ENCODE measurements around the gene SERPINB6. TPM values are rescaled to one million over a fixed set of nuclear protein-coding genes. Genes with fewer than 3 reads are reported as not detected.

The SERPINB6 gene
- total RNA-seq, 4 donors from 2014 or later, result 76.6 to 95.7 (median 84.4) TPM

- intact Hi-C loops (cut with DNase I), result no loop called here
- TF ChIP-seq POLR2A (IDR thresholded peaks at IDR 0.05), result no peak
- TF ChIP-seq, protein P1, sequence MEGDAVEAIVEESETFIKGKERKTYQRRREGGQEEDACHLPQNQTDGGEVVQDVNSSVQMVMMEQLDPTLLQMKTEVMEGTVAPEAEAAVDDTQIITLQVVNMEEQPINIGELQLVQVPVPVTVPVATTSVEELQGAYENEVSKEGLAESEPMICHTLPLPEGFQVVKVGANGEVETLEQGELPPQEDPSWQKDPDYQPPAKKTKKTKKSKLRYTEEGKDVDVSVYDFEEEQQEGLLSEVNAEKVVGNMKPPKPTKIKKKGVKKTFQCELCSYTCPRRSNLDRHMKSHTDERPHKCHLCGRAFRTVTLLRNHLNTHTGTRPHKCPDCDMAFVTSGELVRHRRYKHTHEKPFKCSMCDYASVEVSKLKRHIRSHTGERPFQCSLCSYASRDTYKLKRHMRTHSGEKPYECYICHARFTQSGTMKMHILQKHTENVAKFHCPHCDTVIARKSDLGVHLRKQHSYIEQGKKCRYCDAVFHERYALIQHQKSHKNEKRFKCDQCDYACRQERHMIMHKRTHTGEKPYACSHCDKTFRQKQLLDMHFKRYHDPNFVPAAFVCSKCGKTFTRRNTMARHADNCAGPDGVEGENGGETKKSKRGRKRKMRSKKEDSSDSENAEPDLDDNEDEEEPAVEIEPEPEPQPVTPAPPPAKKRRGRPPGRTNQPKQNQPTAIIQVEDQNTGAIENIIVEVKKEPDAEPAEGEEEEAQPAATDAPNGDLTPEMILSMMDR (IDR thresholded peaks at IDR 0.05), result no peak
- peaks cover 21 to 78% (median 24%) of the 10 kb centered on the region in 3 donors for H3K4me1 ChIP-seq
- H3K36me3 ChIP-seq, result peaks cover 0 to 4% (median 0%) of the 10 kb centered on the region in 3 donors
- H3K27ac ChIP-seq, result peak overlapping the region in 1 of 4 donors; percentile 72
- no peak overlapping the region for H3K4me3 ChIP-seq
- WGBS, 2 donors, result 84 to 94% methylated on average over 8 of the region's 8 CpGs
- no peaks in the 10 kb centered on the region for H3K27me3 ChIP-seq
- DNase-seq, result no peak
- no peaks in the 10 kb centered on the region for H3K9me3 ChIP-seq
Observed at GRCh38 chr6:2963756-2964155, 7.6 kb downstream of the SERPINB6 start.

DNA sequence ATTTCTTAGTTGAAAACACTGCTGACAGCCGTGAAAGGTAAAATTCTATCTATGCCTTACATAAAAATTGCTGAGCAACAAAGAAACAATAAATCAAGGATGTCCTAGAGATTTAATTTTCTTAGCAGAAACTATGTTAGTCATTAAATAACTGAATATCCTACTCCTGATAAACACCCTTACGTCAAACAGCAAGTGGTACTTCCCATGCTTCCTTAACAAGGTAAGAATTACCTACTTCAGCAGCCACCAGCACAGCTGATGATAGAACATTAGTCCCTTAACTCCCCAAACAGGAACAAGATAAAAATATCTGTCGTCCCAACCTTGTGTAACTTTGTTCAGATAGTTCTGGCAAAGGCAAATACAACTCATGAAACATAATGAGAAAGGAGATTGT is 8.7 kb downstream of the SERPINB6 start:
- intact Hi-C loops (cut with DNase I), result no loop called here
- peaks cover 0 to 4% (median 0%) of the 10 kb centered on the region in 3 donors for H3K36me3 ChIP-seq
- H3K27ac ChIP-seq, result peak overlapping the region; percentile 29 to 72 (median 50)
- WGBS, 2 donors, result 72 to 83% methylated on average over 3 of the region's 3 CpGs
- TF ChIP-seq, protein P1 (IDR thresholded peaks at IDR 0.05), result no peak
- no peak for TF ChIP-seq POLR2A (IDR thresholded peaks at IDR 0.05)
- H3K4me1 ChIP-seq, result peaks cover 27 to 82% (median 31%) of the 10 kb centered on the region in 3 donors
- no peak for DNase-seq
- no peak overlapping the region for H3K4me3 ChIP-seq
- no peaks in the 10 kb centered on the region for H3K27me3 ChIP-seq
- H3K9me3 ChIP-seq, result no peaks in the 10 kb centered on the region

GRCh38 chr6:2962004-2962403 is 9.4 kb downstream of the SERPINB6 start:
- 69 to 77% methylated on average over 7 to 9 of the region's 9 CpGs for WGBS, 2 donors
- H3K27ac ChIP-seq, result peak overlapping the region; percentile 29 to 72 (median 50)

DNA sequence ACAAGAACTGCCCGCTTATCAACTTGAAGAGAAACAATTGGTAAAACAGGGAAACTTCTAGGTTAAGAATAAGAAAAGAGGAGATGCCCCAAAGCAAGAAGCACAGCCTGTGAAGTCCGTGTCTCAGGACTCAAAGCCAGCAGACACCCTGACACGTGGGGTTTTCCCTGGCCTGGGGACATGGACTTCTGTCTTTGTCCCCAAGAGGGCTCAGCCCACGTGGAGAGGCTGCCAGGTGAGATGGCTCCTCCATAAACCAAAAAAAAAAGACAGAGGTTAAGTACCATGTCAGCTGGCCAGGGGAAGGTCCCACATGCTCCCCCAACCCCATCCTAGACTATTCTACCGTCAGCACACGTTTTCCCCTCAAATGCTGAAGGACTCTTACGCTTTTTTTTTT is 9.9 kb downstream of the SERPINB6 start:
- WGBS, 2 donors, result 73 to 74% methylated on average over 7 of the region's 7 CpGs
- intact Hi-C loops (cut with DNase I), result no loop called here
- no peak for TF ChIP-seq POLR2A (IDR thresholded peaks at IDR 0.05)
- TF ChIP-seq, protein P1 (IDR thresholded peaks at IDR 0.05), result no peak
- H3K27me3 ChIP-seq, result no peaks in the 10 kb centered on the region
- DNase-seq, result no peak
- H3K36me3 ChIP-seq, result peaks cover 0 to 9% (median 0%) of the 10 kb centered on the region in 3 donors
- H3K27ac ChIP-seq, result peak overlapping the region in 3 of 4 donors; percentile 42 to 72 (median 64)
- H3K4me3 ChIP-seq, result no peak overlapping the region
- peaks cover 28 to 81% (median 31%) of the 10 kb centered on the region in 3 donors for H3K4me1 ChIP-seq
- no peaks in the 10 kb centered on the region for H3K9me3 ChIP-seq

More at GRCh38 chr6:2962004-2962403, 9.4 kb downstream of the SERPINB6 start:
- no peaks in the 10 kb centered on the region for H3K9me3 ChIP-seq
- H3K4me1 ChIP-seq, result peaks cover 28 to 82% (median 31%) of the 10 kb centered on the region in 3 donors
- intact Hi-C loops (cut with DNase I), result no loop called here
- no peaks in the 10 kb centered on the region for H3K27me3 ChIP-seq
- no peak overlapping the region for H3K4me3 ChIP-seq
- peaks cover 0 to 5% (median 0%) of the 10 kb centered on the region in 3 donors for H3K36me3 ChIP-seq
- TF ChIP-seq, protein P1 (IDR thresholded peaks at IDR 0.05), result no peak
- TF ChIP-seq POLR2A (IDR thresholded peaks at IDR 0.05), result no peak
- no peak for DNase-seq

GRCh38 chr6:2960935-2961334 is 10.4 kb downstream of the SERPINB6 start:
- no peak for DNase-seq
- Histone ChIP-seq H3K4me1 (peaks cover 28 to 75% (median 31%) of the 10 kb centered on the region in 3 donors), H3K4me3 (no peak overlapping the region), H3K27me3 (no peaks in the 10 kb centered on the region), H3K36me3 (peaks cover 0 to 12% (median 0%) of the 10 kb centered on the region in 3 donors), H3K9me3 (no peaks in the 10 kb centered on the region), H3K27ac (peak overlapping the region; percentile 4 to 72 (median 67))
- intact Hi-C loops (cut with DNase I), result no loop called here
- TF ChIP-seq POLR2A (IDR thresholded peaks at IDR 0.05), result no peak
- TF ChIP-seq, protein P1 (IDR thresholded peaks at IDR 0.05), result no peak
- 67 to 69% methylated on average over 4 of the region's 4 CpGs for WGBS, 2 donors

Measured in esophagus squamous epithelium (tissue), 5 donors.